Stimulated activated CD8-positive, alpha-beta memory T cell treated with anti-CD3 and anti-CD28 coated beads, Interleukin-4, amount 100 ng/mL, for 24 hours (primary cell): Measurements from ENCODE around the gene ZNF211.

Source experiments
- DNase-seq: peaks from one replicate; pipeline ENCODE4 v3.0.0-alpha.2; 2020; ENCODE audit warnings: low read depth

The ZNF211 gene

DNA sequence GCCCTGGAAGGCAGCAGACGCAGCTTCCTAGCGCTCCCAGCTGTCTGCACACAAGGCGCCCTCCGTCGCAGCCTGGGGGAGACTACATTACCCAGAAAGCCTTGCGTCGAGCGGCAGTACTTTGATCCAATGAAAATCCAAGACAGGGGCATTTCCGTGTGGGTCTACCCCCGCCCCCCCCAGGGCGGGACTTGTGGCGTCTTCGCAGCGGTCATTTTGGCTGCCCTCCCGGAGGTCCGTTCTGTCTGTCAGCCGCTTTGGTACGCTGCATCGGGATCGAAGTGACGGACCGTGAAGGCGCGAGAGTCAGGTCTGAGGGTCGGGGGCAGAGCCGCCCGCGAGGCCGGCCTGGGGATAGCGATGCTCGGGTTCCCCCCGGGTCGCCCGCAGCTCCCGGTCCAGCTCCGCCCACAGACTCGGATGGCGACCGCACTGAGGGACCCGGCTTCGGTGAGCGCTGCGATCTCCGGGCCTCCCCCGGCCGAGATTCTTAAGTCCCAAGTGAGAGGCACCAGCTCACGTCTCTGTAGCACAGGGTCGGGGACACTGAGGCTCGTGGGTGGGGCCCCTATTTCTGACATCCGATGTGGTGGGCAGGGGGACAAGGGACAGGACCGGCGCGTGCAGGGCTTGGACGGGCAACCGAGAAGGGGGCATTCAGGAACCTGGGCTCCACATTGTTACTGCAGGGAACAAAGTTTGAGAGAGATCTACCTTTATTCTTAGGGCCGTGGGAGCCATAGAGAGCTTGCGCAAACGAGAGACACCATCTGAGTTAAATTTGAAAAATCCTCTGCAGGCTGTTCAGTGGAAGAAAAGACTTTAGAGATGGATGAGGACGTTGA, at the start of gene ZNF211:
Gene ZNF211 (plus strand): TSS at position 182 of the 845 bp plus-strand sequence. CDS start 179 bp downstream, at position 361.
- DNase-seq, result peak; percentile 77

DNA sequence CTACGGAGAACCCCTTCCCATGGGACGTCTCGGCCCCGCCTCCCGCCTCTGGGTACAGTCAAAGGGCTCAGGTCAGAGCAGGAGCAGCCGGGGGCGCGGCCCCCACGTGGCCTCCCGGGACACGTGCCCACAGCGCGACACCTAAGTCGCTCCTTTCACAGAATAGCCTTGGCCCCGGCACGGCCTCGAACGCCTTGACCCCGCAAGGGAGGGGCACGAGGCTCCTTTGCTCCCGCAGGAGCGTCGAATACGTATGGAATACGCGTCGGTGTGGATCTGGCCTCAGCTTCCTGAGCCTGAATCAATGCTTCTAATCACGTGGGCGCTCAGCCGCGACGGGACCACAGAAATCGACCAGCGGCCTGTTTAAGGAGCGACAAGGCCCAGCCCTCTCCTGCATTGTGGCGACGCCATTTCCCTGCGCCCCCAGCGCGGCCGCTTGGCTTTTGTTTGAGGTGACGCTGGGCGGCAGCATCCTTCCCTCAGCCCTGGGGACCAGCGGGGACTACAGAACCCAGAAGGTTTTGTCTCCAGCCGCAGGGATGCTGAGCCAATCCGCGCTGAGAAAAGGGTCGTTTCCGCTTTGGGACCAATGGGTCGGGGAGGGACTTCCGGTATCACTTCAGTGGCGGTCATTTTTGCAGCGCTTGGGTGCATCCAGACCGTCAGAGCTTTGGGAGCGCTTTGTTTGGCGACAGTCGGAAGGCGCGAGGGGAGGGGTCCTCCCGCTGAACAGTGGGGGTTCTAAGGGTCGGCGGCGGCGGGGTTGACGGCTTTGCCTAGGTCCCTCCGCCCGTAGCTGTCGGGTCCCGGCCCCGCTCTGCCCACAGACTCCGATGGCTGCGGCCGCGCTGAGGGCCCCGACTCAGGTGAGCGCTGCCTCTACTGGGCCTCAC, 49.2 kb upstream of the ZNF211 start, which contains the start of gene ZIK1:
Gene ZIK1 (plus strand): TSS at position 625 of the 896 bp plus-strand sequence. CDS start 212 bp downstream, at position 837.
- DNase-seq, result peak; percentile 74

DNA sequence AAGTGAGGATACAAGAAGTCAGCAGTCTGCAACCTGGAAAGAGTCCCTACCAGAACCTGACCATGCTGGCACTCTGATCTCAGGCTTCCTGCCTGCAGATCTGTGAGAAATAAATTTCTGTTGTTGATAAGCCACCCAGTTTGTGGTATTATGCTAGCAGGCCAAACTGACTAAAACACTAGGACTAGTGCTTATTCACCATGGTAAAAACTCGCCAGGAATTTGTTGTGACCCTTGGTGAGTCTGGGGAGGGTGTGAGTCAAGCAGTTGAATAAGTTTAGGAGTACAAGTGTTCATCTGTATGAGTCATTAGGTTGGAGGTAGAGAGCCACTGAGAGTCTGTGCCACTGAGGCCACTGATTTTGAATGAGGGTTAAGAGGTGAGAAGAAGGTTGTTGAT, 45.4 kb upstream of the ZNF211 start:
- no peak for DNase-seq

DNA sequence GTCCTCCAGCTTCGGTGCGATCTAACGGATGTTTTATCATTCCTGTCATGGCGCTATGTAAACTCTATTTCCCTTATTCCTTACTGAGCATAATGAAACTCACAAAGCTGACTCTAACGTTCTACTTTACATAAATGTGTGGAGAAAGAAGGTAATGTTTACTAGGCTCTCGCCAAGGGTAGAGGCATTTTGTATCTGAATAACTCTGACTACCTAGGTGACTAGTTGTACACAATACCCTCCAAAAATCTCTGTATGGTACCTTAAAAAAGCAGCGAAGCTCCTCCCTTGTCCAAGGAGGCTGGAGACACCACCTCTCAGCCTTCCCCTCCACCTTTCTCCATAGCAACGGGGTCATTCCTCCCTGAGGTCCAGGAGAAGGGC, 33.6 kb upstream of the ZNF211 start:
- DNase-seq, result no peak

DNA sequence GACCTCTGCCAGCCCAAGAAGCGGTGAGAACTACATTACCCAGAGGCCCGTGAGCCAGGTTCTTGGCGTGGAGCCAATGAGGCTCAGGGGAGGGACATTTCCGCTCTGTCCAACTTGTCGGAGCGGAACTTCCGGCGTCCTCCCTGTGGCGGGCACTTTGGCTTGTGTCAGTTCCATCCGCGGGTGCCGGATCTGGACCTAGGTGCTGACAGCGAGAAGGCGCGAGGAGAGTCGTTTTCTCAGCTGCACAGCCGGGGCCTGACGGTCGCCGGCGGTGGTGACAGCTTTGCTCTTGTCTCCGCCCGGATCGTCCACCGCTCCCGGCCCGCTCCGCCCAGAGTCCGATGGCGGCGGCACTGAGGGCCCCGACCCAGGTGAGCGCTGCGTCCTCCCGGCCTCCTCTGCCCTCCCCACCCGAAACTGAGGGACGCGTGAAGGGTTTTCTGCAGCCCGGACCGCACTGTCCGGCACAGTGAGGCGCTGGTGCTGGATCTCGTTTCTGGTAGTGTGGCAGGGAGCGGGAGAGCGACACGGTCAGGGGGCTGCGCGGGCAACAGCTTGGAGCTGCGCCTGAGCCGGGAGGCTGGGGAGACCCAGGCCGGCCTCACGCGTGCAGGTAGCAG, 33.1 kb upstream of the ZNF211 start, which contains the start of gene ZNF530:
Gene ZNF530 (plus strand): TSS at position 125 of the 623 bp plus-strand sequence. CDS start 4,461 bp downstream, outside the sequence.
- DNase-seq, result peak; percentile 86

DNA sequence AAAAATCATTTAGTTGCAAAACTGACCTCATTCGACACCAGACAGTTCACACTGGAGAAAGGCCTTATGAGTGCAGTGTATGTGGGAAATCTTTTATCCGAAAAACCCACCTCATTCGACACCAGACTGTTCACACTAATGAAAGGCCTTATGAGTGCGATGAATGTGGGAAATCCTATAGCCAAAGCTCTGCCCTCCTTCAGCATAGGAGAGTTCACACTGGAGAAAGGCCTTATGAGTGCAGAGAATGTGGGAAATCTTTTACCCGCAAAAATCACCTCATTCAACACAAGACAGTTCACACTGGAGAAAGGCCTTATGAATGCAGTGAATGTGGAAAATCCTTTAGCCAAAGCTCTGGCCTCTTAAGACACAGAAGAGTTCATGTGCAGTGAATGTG, 26.0 kb upstream of the ZNF211 start:
- no peak for DNase-seq

DNA sequence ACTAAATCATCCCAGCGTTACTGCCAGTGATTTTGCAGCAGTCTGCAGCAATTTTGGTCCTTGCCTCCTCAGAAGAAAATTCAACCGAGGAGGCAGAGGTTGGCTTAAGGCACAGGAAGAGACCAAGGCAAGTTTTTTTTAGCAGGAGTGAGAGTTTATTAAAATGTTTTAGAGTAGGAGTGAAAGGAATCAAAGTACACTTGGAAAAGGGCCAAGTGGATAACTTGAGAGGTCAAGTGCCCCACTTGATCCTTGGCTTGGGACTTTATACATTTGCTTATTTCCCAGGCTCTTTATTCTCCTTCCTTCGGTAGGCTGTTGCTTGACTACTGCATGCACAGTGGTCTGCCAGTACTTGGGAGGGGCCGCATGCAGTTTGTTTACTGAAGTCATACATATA, 21.9 kb upstream of the ZNF211 start:
- DNase-seq, result no peak

DNA sequence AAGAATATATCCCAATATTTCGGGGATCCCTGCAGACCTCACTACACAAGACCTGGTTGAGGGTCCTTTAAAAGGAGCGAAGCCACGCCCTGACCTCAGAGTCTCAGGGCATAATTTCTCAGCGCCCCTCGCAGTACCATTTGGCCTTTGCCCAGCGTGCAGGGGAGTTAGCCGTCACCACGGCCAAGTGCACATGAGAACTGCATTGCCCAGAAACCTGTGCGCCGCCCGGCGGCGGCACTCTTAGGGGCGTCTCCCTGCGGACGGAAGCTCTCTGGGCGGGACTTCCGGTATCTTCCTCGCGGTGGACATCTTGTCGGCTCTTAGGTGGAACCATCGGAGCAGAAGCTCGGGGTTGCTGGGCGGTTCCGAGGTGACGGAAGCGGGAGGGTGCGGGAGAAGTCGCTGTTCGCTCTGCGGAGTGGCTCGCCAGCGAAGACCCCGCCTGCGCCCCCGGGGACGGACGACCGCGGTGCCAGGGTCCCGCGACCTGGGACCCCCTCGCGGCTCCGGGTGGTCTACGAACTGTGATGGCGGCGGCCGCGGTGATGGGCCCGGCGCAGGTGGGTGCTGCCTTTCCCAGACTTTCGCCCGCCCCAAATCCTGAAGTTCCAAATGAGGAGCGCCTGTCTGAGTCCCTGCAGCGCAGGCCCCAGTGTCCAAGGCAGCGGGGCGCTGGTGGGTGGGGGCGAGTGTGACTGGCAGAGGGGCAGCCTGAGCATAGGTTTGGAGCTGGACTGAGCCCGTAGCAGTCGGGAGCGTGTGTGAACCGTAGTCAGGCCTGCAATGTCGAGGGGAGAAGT, 18.8 kb upstream of the ZNF211 start, which contains the start of gene ZNF134:
Gene ZNF134 (plus strand): TSS at position 302 of the 803 bp plus-strand sequence. CDS start 5,227 bp downstream, outside the sequence.
- DNase-seq, result peak; percentile 85

DNA sequence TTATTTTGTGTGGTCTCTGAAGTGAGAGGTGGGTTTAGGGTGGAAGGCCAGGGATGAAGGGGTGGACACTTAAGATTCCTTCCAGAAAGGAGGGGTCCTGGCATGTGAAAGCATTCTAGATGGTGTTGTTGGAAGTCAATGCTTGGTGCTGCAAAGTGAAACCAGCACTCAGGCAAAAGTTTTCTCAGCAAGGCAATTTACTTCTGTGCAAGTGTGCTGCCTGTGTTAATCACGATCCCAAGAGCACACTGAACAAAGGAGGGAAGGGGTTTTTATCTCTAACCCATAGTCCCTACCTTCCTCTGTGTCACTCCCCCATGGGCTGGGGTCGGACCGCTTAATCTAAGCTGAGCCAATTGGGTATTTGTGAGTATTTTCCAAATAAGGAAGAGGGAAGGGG, 17.6 kb upstream of the ZNF211 start:
- DNase-seq, result no peak

DNA sequence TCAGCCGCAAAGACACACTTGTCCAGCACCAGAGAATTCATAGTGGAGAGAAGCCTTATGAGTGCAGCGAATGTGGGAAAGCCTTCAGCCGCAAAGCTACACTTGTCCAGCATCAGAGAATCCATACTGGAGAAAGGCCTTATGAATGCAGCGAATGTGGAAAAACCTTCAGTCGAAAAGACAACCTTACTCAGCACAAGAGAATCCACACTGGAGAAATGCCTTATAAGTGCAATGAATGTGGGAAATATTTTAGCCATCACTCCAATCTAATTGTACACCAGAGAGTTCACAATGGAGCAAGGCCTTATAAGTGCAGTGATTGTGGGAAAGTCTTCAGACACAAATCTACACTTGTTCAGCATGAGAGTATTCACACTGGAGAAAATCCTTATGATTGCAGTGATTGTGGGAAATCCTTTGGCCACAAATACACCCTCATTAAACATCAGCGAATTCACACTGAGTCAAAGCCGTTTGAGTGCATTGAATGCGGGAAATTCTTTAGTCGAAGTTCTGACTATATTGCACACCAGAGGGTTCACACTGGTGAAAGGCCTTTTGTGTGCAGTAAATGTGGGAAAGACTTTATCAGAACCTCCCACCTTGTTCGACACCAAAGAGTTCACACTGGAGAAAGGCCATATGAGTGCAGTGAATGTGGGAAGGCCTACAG, 12.2 kb upstream of the ZNF211 start:
- no peak for DNase-seq

DNA sequence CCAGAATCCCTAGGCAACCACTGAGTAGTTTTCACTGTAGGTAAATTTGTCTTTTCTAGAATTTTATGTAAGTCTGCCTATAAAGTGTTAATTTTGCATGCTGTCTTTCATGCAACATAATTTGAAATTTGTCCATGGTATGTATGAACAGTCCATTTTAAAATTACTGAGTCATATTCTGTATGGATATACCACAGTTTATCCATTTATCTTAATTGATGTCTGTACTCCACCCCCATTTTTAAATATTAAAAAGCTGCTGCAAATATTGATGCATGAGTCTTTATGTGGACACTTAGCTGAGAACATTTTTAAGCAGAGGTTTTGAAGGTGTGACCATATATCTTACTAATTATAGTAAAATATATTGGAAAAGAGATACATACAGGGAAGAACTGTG, 9.9 kb upstream of the ZNF211 start:
- no peak for DNase-seq

DNA sequence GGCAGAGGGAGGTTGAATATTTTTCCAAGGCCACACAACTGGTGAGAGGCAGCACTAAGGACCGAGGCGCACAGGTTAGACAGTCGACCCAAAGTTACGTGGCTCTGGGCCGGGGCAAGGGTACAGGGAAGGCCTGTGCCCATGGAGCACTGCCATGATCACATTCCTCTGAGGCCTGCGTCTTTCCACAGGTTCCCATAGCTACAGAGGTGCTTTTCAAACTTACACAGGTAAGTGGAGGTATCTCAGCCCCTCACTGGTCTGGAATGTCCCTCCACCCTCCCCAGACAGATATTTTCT, 814 bp downstream of the ZNF211 start:
- DNase-seq, result no peak

DNA sequence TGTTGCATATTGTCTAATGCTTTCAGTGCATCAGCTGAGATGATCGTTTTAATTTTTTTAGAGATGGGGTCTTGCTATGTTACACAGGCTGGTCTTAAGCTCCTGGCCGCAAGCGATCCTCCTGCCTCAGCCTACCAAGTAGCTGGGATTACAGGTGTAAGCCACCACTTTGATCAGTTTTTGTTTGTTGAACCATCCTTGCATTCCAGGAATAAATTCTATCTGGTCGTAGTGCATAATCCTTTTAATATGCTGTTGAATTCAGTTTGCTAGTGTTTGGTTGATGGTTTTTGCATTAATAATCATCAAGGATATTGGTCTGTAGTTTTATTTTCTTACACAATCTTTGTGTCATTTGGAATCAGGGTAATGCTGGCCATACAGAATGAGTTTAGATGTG, 4.4 kb downstream of the ZNF211 start:
- DNase-seq, result no peak

DNA sequence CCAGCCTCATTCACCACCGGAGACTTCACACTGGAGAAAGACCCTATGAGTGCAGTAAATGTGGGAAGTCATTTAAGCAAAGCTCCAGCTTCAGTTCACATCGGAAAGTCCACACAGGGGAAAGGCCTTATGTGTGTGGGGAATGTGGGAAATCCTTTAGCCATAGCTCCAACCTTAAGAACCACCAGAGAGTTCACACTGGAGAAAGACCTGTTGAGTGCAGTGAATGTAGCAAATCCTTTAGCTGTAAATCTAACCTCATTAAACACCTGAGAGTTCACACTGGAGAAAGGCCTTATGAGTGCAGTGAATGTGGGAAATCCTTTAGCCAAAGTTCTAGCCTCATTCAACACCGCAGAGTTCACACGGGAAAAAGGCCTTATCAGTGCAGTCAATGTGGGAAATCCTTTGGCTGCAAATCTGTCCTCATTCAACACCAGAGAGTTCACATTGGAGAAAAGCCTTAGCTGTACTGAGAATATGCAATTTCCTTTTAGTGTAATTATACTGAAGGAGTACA, 8.8 kb downstream of the ZNF211 start:
- DNase-seq, result no peak

DNA sequence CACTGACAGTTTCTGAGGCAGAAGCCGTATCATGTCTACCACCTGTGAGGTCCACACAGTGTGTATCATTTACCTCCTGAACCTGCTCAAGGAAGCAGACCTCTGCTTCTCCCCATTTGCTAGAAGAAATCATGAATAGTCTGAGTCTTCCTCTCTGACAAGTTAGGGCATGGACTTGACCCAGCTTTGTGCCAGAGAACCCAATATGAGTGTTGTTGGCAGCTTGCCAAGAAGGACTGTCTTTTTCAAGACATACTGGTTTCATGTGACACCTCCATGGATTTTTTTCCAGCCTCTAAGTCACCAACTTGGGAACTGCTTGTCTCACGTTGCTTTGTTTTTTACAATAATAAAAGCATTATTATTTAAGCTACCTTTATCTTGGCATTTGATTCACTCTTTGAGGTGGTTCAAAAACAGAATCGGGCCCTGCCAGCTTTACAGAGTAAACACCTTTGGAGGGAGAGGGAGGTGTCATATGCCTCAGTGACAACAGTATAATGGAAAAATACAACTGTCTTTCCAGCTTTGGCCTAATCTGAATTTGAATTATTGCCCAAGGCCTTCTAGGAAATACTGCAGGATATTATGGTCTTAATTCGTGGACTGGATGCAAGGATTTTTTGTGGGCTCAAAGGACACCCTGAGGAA, 9.6 kb downstream of the ZNF211 start:
- no peak for DNase-seq

DNA sequence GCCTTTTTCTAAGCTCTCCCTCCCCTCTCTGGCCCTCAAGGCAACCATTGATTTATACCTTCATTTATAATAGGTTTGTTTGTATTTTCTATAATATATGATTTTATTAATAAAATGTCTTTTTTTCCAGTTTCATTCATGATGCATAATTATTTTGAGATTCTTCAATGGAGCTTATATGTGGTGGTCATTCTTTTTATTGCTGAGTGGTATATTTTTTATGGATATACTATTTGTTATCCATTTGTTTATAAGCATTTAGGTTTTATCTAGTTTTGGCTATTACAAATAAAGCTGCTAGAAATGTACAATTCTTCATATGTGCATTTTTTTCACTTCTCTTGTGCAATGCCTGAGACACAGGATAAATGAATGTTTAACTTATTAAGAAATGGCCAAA, 10.8 kb downstream of the ZNF211 start:
- no peak for DNase-seq

DNA sequence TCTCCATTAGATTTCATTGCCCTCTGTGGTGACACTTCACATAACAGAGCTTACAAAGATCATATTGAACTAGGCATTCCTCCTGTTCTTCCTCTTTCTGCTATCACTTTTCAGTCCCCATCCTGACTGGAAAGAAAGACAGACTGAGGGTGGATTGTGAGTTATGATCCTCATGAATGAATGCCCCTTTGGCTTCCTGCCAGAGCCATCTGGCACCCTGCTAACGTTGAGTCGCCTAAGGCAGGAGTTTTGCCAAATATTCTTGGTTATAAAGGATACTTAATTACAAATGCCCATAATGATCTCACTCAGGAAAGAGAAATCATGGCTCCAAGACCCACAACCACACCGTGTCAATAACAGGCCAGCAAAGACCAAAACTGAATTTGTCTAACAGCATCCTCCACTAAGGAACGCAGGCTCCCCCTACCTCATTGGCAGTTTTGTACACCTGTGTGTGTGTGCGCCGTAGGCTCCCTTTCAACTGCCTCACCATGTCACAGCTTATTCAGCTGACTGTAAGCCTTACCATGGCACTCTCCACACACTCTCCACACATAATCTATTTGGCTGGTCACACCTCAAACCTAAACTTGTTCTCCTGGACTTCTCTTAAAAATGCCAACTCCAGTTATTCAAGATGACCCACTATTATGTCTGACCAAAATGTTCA, 15.5 kb downstream of the ZNF211 start:
- DNase-seq, result no peak

DNA sequence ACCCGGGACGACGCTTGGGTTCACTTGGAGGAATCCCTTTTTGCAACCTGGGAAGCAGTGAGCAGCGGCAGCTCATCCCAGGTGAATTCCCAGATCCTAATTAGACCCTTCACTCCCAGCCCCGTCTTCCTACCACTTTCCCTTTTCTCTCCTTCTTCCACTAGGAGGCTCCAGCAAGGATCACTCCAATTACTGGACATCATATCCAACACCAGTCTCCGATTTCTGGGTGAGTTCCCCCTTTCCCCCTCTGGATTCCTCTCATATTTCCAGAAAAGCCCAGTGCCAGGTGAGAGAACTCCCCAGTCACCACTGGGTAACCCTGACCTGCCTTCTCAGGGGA, 18.7 kb downstream of the ZNF211 start:
- no peak for DNase-seq

DNA sequence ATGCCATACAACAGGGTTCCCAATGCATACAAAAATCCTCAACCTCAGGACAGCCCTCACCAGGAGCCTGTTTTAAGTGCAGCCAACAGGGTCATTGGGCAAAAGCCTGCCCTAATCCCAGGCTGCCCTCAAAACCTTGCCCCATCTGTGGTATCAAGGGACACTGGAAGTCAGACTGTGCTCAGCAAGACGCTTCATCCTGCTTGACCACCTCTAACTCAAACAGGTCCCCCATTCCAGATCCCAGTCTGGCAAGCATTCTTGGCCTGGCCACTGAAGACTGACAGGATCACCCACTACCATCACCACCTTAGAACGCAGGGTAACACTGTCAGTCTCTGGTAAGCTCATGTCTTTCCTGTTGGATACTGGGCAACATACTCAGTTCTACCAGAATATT, 20.7 kb downstream of the ZNF211 start:
- no peak for DNase-seq

DNA sequence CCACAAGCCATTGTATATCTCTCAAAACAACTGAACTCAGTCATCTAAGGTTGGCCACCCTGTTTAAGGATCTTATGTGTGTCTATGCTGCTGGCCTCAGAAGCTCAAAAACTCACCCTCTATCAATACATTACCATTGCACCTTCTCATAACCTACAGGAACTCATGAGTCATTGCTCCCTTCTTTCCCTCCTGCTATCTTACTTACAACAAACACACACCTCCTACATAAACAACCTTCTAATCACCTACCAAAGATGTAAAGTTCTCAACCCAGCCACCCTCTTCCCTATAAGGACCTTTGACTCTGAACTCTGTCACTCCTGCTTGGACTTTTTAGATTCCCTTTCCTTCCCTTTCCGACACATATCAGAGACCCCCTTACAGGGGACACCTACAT, 22.5 kb downstream of the ZNF211 start:
- DNase-seq, result no peak
